NCI-H774 (cell line): ENCODE data around the gene CDC42BPG.

ENCODE experiments used
- DNase-seq: peaks from one replicate; lab custom pipeline; 2025; lab: John Stamatoyannopoulos, UW

The CDC42BPG gene

DNA sequence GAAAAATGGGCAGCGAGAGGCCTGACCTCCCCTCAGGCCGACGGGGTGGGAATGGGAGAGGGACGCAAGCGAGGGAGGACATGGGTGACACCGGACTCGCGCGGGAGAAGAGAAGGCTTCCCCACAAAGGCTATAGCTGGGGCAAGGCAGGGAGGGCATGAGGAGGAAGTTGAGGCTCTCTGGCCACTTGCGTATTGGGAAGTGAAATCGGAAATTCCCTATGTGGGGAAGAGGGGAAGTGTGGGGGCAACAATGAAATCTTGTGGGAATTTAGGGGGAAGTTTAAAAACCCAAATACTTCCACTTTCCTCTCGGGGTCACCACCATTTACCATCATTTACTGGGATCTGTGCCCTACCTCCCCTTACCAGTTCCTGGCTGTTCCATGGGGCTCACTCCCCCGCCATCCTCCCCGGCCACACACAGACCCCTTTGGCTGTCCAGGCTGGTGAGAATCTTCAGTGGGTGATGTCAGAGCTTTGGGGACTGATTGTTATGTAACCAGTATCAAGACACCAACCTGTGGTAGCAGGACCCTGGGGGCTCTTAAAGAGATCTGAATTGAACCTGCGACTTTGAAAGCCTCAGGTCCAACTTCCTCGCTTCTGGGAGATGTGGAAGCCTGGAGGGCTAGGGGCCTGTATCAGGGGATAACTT is 34.9 kb upstream of the CDC42BPG start:
- no peak for DNase-seq

- peak; percentile 98 for DNase-seq
Observed at GRCh38 chr11:64878494-64879243, 34.2 kb upstream of the CDC42BPG start, which contains the start of gene EHD1. Gene EHD1, minus strand, starts transcription at chr11:64878621. Its CDS starts 157 bp downstream, at chr11:64878464.

GRCh38 chr11:64878223-64878493 is 33.7 kb upstream of the CDC42BPG start:
- no peak for DNase-seq

- DNase-seq = no peak
Observed at GRCh38 chr11:64877390-64878222, 33.2 kb upstream of the CDC42BPG start.

- no peak for DNase-seq
Observed at GRCh38 chr11:64876835-64877341, 32.4 kb upstream of the CDC42BPG start.

DNA sequence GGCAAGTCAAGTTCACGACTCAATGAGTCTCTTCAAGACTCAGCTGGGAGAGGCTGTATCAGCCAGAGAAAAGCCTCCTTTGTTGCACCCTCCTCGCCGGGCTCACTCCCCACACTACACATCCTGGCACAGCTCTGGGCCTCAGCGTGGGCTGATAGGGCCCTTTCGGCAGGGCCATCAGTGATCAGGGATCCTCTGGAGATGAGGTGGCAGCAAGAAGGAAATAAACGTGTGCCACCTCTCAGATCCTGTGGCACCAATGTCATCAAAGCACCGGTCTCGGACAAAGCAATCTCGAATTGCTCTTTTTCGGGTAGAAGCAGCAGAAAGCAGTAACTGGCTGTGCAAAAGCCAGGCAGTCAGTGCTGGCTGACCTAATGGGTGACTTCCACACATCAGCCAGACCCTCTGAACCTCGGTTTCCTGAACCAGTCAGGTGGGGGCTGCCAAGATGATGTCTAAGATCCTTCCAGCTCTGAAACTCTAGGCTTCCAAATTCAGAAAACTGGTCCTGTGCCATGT is 31.8 kb upstream of the CDC42BPG start:
- DNase-seq = no peak

DNA sequence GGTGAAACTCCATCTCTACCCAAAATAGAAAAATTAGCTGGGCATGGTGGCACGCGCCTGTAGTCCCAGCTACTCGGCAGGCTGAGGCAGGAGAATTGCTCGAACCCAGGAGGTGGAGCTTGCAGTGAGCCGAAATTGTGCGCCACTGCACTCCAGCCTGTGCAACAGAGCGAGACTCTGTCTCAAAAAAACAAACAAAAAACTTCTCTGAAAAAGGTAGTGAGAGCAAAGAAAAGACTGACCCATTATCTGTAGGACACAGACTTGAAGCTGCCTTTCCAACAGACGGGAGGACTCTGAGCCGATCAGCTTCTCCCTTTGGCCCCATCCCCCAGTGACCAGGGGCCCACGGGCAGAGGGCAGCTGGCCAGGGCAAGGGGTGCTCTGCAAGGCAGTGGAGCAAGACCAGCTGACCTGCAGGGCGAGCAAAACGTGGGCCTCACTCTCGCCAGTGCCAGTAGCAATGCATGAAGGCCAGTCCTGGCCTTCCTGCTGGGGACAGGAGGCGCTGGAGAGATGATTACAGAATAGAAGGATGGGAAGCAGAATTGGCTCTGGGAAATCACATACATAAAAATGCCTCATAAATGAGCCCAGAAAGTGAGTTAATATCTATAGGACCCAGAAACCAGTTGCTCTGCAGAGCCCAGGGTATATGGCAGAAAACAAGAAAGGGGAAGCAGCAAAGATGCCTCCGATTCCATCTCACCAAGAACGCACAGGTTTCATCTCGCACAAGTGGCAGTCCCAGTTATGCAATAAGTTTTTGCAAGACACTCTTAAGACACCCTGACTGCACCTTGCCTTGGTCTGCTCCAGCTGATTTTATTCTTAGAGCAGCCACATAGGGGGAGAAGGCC is 31.1 kb upstream of the CDC42BPG start:
- no peak for DNase-seq

DNA sequence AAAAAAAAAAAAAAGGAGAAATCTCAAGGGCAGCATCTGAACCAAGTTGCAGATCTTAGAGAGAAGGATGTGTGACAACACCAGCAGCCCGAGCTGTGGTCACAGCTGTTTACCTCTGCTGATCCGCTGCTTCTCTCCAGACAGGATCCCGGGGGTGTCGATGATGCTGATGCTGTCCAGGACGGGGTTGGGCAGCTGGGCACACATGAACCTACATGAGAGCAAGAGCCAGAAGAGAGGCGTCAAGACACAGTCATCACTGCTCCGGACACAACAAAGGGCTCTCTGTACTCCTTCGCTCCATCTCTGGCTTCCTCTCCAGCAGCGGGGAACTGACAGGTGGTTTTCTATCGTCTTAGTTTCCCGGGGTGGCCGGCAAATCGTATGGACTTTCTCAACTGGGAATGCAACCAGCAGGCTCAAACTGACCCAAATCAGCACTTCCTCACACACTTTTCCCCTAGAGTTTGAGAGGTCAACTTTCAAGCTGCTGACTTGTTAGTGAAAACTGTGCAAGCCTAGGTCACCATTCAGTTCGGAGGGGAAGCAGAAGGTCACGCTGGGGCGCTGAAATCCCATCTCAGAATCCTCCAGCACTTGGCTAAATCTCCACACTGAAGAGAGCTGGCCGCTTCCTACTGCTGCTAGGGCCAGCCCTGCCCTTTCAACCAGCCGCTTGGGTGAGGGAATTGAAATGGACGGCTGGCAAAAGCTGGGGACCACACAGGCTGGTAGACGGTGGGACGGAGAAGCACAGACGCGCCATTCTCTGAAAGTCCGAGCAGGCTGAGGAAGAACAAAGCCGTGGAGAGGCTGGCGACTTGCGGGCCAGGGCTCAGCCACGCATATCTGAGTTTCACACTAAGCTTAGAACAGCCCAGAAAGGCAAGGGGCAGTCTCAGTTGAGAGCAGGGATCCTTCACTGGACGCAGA is 30.1 kb upstream of the CDC42BPG start:
- DNase-seq = no peak

DNA sequence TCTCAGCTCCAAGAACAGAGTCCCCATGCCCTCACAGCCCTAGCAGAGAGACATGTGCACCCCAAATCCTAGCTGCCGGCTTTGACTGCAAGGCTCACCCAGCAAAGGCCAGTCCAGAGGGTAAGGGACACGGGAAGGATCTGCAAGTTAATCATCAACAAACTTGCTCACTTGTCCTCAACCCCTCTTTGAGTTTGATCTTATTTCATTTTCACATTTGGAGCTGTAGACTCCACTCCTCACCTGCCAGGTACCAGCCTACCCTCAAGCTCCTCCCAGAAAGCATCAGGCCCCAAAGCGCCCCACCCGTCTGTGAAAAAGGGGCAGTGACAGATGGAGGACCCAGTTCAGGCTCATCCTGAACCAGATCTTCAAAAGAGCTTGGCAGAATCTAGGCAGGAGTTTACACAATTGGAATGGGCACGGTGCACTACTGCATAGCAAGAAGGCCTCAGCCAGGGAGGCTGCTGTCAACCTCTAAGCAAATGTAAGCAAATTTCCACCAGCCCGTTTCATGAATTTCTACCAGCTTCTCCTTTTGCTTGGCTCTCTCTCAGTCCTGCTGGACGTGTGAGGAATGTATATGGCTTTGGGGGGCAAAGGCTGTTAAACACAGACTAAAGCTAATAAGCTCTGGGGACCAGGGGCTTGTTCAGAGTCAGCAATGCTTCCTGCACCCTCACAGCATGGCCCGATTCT is 28.5 kb upstream of the CDC42BPG start:
- DNase-seq = no peak

- no peak for DNase-seq
Observed at GRCh38 chr11:64871492-64871891, 27.0 kb upstream of the CDC42BPG start.

DNA sequence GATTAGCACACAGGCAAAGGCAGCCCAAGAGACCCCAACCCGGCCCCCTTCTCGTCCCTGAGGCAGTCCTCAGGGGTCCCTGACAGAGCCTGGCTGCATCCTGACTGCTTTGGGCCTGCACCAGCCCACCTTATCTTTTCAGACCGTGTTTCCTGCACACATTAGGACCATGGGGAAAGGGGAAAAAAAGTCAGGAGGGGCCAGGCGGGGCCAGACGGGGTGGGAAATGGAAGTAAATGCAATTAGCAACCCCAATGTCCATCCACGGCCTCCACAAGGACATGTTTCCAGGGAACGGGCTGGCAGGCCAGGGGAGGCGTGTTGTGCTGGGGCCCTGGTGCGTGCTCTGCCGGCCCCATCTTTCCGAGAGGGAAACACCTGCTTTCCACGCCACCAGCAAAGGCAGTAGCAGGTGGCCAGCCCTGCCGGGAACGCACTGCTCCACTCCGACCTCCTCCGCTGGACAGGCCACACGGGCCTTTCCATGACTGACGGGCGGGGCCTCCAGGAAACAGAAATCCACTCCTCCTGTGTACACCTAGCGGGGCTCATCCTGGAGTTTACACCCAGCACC is 26.5 kb upstream of the CDC42BPG start:
- no peak for DNase-seq

GRCh38 chr11:64870176-64870892 is 25.9 kb upstream of the CDC42BPG start:
- DNase-seq = no peak

DNA sequence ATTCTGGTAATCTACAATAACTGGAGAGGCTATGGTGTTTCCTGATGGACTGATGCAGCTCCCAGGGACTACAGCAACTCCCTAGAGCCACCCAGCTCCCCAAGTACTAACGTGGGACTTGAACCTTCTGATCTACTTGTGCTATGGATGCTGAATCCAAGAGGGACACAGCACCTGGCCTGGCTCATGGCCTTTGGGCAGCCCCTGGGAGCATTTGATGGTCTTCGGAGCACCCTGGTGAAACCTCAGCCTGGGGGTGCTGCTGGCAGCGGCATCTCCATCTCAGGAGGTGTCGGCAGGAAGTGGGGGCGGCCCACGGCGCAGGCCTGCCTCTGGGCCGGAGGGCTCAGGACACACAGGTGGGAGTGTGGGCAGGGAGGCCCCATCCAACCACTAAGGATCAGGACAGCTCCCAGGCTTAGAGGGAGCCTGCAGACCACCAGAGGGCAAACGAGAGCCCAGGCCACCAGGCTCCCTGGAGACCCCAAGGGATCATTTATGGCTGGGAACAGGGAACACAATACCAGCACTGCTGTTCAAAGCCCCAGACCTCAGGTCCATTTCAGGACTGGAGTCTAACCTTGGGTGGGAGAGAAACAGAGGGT is 25.2 kb upstream of the CDC42BPG start:
- DNase-seq = no peak

DNA sequence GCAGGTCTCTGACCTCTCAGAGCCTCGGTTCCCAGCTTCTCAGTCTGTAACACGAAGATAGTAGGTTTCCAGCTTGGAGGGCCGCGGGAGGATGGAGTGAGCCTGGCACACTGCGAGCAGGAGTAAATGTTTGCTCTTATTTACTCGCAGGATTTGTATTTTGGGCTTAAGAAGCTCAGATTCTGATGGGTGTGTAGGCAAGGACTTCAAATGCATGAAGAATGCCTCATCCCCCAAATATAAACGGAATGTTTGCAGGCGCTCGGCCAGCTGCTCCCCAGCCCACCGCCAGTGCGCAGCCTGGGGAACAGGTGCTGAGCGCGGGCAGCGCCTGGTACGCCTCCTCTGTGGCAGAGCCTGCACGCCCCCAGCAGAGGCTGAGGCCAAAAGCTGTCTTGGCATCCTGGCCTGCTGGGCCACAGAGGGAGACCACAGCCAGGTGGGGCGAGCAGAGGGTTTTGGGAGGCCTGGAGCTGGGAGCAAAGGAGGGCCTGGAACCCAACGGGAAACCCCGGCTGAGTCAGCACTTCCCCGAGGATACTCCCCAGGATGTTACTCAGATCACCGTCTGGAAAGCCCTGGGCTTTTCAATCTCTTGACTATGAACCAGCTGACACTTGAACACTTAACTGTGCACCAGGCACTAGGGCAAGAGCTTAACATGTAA is 24.6 kb upstream of the CDC42BPG start:
- DNase-seq = no peak

- DNase-seq = no peak
Observed at GRCh38 chr11:64867748-64868462, 23.5 kb upstream of the CDC42BPG start.

- DNase-seq = no peak
Observed at GRCh38 chr11:64866173-64866491, 21.7 kb upstream of the CDC42BPG start.
